Thoracic aorta (tissue), 2 donors: Measurements from ENCODE around the gene NIT1. TPM values are rescaled to one million over a fixed set of nuclear protein-coding genes. Genes with fewer than 3 reads are reported as not detected.
A peak's percentile ranks its signal among the peaks of the same experiment; 100 is the strongest.

Source experiments
- ATAC-seq: fragments of 150-250 bp; one replicate; pipeline ENCODE4 v1.8.0; 2017; ENCODE audit warnings: low read depth; ENCODE audit not compliant: insufficient number of reproducible peaks, low FRiP score
- DNase-seq: peaks from one replicate; pipeline ENCODE4 v3.0.0-alpha.2; 2020; ENCODE audit warnings: low spot score
- H3K27ac ChIP-seq, 2 donors: fragments of 200-600 bp; sonication (generic); 1 replicate in 1 of 2; 2 replicates in 1 of 2; pipeline ENCODE4 v1.5.1; 2016; ENCODE audit warnings: mild to moderate bottlenecking in 2 of 2, moderate library complexity in 2 of 2
- H3K27me3 ChIP-seq: fragments of 200-600 bp; sonication (generic); replicated peaks from 2 replicates; pipeline ENCODE4 v1.6.0; 2016; ENCODE audit warnings: mild to moderate bottlenecking; ENCODE audit not compliant: insufficient read depth
- H3K36me3 ChIP-seq: fragments of 200-600 bp; sonication (generic); one replicate; pipeline ENCODE4 v1.5.1; 2016
- H3K4me1 ChIP-seq, 2 donors: fragments of 200-600 bp; sonication (generic); 1 replicate in 1 of 2; 2 replicates in 1 of 2; pipeline versions ENCODE4 v1.5.1 to v1.6.0; 2016; ENCODE audit warnings: low read depth in 2 of 2, mild to moderate bottlenecking in 1 of 2; ENCODE audit not compliant: control insufficient read depth in 1 of 2
- H3K4me3 ChIP-seq: fragments of 200-600 bp; sonication (generic); 2 replicates; pipeline ENCODE4 v1.5.1; 2016; ENCODE audit warnings: mild to moderate bottlenecking
- H3K9me3 ChIP-seq: fragments of 200-600 bp; sonication (generic); 2 replicates; pipeline ENCODE4 v1.5.1; 2016
- CTCF ChIP-seq: fragments of 200-600 bp; sonication (generic); IDR thresholded peaks from one replicate; pipeline ENCODE4 v1.5.1; 2019; ENCODE audit warnings: antibody characterized with exemption
- total RNA-seq, 2 donors: library from RNA; depleted of rRNA; stranded (reverse); fragments of >200 nt; gene quantifications; one replicate each; pipeline versions ENCODE4 v1.1.0 to v1.2.3, GENCODE V29; 2016

NIT1 gene
- total RNA-seq, 2 donors from 2014 or later: 25.3 to 42.1 TPM

- H3K27me3 ChIP-seq: no peaks in the 10 kb centered on the region
- H3K36me3 ChIP-seq: peaks cover 11% of the 10 kb centered on the region
- H3K27ac ChIP-seq: peak within 1 kb of the TSS; percentile 96 to 98
- ATAC-seq: peak; percentile 93
- no peak for TF ChIP-seq CTCF
- H3K4me1 ChIP-seq: peaks cover 15 to 47% of the 10 kb centered on the region in 2 donors
- peak within 1 kb of the TSS; percentile 81 for H3K4me3 ChIP-seq
- peak; percentile 91 for DNase-seq
- H3K9me3 ChIP-seq: no peaks in the 10 kb centered on the region
These were observed 14.7 kb downstream of the NIT1 start, which contains the start of gene DEDD for GRCh38 chr1:161132410-161133219. DEDD (minus strand) TSS chr1:161132667; CDS start chr1:161124462, 8,205 bp downstream.

- no peaks in the 10 kb centered on the region for H3K27me3 ChIP-seq
- H3K4me1 ChIP-seq: peaks cover 15 to 40% of the 10 kb centered on the region in 2 donors
- H3K36me3 ChIP-seq: peaks cover 7% of the 10 kb centered on the region
- no peak for ATAC-seq
- H3K9me3 ChIP-seq: no peaks in the 10 kb centered on the region
- DNase-seq: no peak
- peak overlapping the region; percentile 96 to 98 for H3K27ac ChIP-seq
- peak overlapping the region; percentile 81 for H3K4me3 ChIP-seq
- no peak for TF ChIP-seq CTCF
These were observed 15.4 kb downstream of the NIT1 start for GRCh38 chr1:161133220-161133740.

- H3K9me3 ChIP-seq: no peaks in the 10 kb centered on the region
- DNase-seq (no peak), ATAC-seq (no peak)
- H3K4me3 ChIP-seq: no peak overlapping the region
- TF ChIP-seq CTCF: no peak
- no peak overlapping the region for H3K27ac ChIP-seq
- no peaks in the 10 kb centered on the region for H3K36me3 ChIP-seq
- H3K4me1 ChIP-seq: peaks cover 5 to 11% of the 10 kb centered on the region in 2 donors
- H3K27me3 ChIP-seq: no peaks in the 10 kb centered on the region
These were observed 20.0 kb downstream of the NIT1 start for GRCh38 chr1:161137881-161138280.

DNA sequence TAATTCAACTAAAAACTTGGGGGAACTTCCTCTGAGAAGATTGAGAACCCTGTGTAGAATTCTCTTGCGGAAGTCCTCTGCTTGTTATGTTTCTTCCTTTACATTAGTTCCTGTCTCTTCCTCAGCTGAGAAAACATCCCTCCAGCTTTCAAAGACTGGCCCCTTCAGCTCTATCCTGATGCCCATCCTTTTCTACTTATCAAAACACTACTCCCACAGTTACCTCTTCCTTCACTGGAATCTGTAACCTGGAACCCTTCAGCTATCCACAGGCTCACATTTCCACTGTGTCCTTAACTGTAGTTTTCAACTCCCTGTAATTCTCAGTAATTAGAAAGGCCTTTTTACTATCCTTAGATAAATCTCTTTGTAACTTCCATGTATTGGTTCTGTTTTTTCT, 20.5 kb downstream of the NIT1 start:
- TF ChIP-seq CTCF: no peak

DNA sequence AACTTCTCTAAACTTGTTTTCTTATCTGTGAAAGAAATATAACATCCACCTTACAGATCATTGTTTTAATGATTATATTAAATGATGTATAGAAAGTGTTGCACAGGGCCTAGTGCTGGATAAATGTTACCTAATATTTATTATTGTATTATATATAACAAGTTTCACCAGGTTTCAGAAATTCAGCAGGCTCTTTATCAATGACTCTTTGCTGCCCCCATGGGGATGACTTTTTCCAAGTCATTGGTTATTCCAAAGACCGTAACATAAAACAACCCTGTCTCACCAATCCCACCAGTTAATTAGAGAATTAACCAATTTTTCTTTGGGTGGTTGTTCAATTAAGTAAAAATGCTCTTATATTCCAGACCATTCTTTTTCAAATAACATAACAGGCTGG, 21.9 kb downstream of the NIT1 start:
- H3K36me3 ChIP-seq: no peaks in the 10 kb centered on the region
- H3K27ac ChIP-seq: no peak overlapping the region
- H3K4me3 ChIP-seq: no peak overlapping the region
- TF ChIP-seq CTCF: peak; percentile 27
- no peaks in the 10 kb centered on the region for H3K27me3 ChIP-seq
- no peak for ATAC-seq
- H3K9me3 ChIP-seq: no peaks in the 10 kb centered on the region
- H3K4me1 ChIP-seq: no peaks in the 10 kb centered on the region
- no peak for DNase-seq

More for the DNA sequence above, 20.5 kb downstream of the NIT1 start:
- no peaks in the 10 kb centered on the region for H3K9me3 ChIP-seq
- H3K4me3 ChIP-seq: no peak overlapping the region
- H3K27ac ChIP-seq: no peak overlapping the region
- no peaks in the 10 kb centered on the region for H3K27me3 ChIP-seq
- H3K36me3 ChIP-seq: no peaks in the 10 kb centered on the region
- H3K4me1 ChIP-seq: peaks cover 5 to 10% of the 10 kb centered on the region in 2 donors
- ATAC-seq (no peak), DNase-seq (no peak)
